ENCODE data around the gene CPTP. TPM values are rescaled to one million over a fixed set of nuclear protein-coding genes. Genes with fewer than 3 reads are reported as not detected.

Gene CPTP
- total RNA-seq, 1 donor from 2014 or later = 1.0 TPM

DNA sequence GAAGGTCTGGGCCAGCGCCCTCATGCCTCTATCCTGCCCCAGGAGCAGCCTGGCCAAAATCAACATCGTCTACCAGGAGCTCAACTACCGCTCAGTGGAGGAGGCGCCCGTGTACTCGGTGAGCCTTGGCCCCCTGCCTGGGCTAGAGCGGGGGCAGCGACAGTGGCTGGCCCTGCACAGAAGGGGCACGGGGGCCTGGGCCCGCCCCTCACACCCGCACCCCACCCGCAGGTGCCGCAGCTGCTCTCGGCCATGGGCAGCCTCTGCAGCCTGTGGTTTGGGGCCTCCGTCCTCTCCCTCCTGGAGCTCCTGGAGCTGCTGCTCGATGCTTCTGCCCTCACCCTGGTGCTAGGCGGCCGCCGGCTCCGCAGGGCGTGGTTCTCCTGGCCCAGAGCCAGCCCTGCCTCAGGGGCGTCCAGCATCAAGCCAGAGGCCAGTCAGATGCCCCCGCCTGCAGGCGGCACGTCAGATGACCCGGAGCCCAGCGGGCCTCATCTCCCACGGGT is 33.5 kb upstream of the CPTP start:
- H3K27ac Mint-ChIP-seq = no peak overlapping the region
- Histone ChIP-seq H3K4me3 (no peak overlapping the region), H2AFZ (replicated peaks) (no peak overlapping the region), H3K4me2 (no peak overlapping the region), H3F3A (ENCODE audit: low read depth) (no peaks in the 10 kb centered on the region), H3K36me3 (no peaks in the 10 kb centered on the region), H4K20me1 (ENCODE audit: low read depth) (peaks cover 7% of the 10 kb centered on the region), H3K27me3 (no peaks in the 10 kb centered on the region), H3K9ac (no peak overlapping the region), H3K4me1 (no peaks in the 10 kb centered on the region), H3K9me3 (ENCODE audit: low read depth) (no peaks in the 10 kb centered on the region), H3K27ac (no peak overlapping the region), H3K79me2 (ENCODE audit: low read depth) (no peaks in the 10 kb centered on the region)
- H3K4me1 Mint-ChIP-seq = no peaks in the 10 kb centered on the region
- TF ChIP-seq, protein P1, sequence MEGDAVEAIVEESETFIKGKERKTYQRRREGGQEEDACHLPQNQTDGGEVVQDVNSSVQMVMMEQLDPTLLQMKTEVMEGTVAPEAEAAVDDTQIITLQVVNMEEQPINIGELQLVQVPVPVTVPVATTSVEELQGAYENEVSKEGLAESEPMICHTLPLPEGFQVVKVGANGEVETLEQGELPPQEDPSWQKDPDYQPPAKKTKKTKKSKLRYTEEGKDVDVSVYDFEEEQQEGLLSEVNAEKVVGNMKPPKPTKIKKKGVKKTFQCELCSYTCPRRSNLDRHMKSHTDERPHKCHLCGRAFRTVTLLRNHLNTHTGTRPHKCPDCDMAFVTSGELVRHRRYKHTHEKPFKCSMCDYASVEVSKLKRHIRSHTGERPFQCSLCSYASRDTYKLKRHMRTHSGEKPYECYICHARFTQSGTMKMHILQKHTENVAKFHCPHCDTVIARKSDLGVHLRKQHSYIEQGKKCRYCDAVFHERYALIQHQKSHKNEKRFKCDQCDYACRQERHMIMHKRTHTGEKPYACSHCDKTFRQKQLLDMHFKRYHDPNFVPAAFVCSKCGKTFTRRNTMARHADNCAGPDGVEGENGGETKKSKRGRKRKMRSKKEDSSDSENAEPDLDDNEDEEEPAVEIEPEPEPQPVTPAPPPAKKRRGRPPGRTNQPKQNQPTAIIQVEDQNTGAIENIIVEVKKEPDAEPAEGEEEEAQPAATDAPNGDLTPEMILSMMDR (IDR thresholded peaks at IDR 0.05) = no peak
- no peak for TF ChIP-seq EZH2 (IDR thresholded peaks at IDR 0.05)
- no peak for TF ChIP-seq EZH2phosphoT487 (IDR thresholded peaks at IDR 0.05)
- no peaks in the 10 kb centered on the region for H3K27me3 Mint-ChIP-seq (ENCODE audit: insufficient read depth, low read depth)
- no peak for DNase-seq (ENCODE audit: low spot score)
- no peak overlapping the region for H3K4me3 Mint-ChIP-seq
- no peaks in the 10 kb centered on the region for H3K36me3 Mint-ChIP-seq
- H3K9me3 Mint-ChIP-seq = no peaks in the 10 kb centered on the region

DNA sequence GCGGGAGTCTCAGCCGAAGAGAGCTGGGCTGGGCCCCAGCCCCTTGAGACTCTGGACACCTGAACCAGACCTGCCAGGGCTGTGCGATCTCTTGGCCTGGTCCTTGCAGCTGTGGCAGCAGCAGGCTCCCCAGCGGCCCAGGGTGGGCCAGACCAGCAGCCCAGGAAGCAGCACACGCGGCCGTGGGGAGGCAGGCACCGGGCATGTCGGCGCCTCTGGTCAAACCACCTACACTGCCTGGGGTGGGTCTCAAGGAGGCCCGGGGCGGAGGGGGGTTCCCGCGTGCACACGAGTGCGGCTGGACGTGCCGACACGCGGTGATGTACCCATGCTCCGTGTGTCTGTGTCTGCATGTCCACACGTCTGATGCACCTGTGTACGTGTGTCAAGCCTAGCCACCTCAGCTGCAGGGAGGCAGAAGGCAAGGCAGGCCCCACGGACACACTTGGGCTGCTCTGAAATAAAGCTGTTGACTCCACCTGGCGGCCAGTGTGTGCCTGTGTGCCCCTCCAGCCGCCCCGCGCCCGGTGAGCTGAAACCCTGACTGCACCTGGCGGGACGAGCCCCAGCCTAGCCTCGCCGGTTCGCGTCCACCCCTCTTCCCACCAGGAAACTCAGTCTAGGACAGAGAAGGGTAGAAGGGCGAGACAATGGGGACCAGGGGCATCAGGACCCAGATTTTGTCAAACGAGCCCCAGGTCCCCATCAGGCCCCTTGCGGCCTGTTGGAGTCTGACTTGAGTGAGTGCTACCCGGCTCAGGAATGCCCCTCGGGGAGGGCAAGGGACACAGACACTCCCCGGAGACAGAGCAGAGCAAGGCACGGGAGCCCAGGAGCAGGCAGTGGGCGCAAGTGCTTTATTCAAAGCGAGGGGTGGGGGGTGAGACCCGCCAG is 32.8 kb upstream of the CPTP start:
- no peak overlapping the region for H2AFZ ChIP-seq (replicated peaks)
- peaks cover 7% of the 10 kb centered on the region for H4K20me1 ChIP-seq (ENCODE audit: low read depth)
- no peaks in the 10 kb centered on the region for H3K27me3 ChIP-seq
- H3K79me2 ChIP-seq (ENCODE audit: low read depth) = no peaks in the 10 kb centered on the region
- H3K4me3 ChIP-seq = no peak overlapping the region
- no peak overlapping the region for H3K4me3 Mint-ChIP-seq
- no peaks in the 10 kb centered on the region for H3K4me1 ChIP-seq
- no peaks in the 10 kb centered on the region for H3F3A ChIP-seq (ENCODE audit: low read depth)
- no peak overlapping the region for H3K4me2 ChIP-seq
- H3K36me3 Mint-ChIP-seq = no peaks in the 10 kb centered on the region
- H3K27ac Mint-ChIP-seq = no peak overlapping the region
- H3K9ac ChIP-seq = no peak overlapping the region
- H3K36me3 ChIP-seq = no peaks in the 10 kb centered on the region
- no peaks in the 10 kb centered on the region for H3K9me3 Mint-ChIP-seq
- no peak overlapping the region for H3K27ac ChIP-seq
- no peaks in the 10 kb centered on the region for H3K9me3 ChIP-seq (ENCODE audit: low read depth)
- DNase-seq (ENCODE audit: low spot score) = peak; percentile 83
- H3K27me3 Mint-ChIP-seq (ENCODE audit: insufficient read depth, low read depth) = no peaks in the 10 kb centered on the region
- TF ChIP-seq EZH2phosphoT487 (IDR thresholded peaks at IDR 0.05) = no peak
- no peak for TF ChIP-seq EZH2 (IDR thresholded peaks at IDR 0.05)
- TF ChIP-seq, protein P1 (IDR thresholded peaks at IDR 0.05) = peak; percentile 69
- H3K4me1 Mint-ChIP-seq = no peaks in the 10 kb centered on the region

DNA sequence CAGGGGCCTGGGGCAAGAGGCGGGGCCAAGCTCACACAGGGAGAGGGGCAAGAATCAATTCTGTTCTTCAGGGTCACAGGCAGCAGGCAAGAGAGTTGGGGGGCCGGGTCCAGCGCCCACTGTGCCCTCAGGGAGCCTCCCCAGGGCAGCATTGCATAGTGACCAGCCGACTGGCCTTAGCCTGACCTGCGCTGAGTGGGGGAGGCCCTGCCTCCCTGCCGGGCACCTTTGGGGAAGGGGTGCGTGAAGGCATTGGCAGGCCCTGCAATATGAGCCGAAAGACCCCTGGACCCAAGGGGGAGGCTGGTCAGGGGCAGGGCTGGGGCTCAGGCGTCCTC is 32.2 kb upstream of the CPTP start:
- H3K4me3 Mint-ChIP-seq = no peak overlapping the region
- H3K27me3 Mint-ChIP-seq (ENCODE audit: insufficient read depth, low read depth) = no peaks in the 10 kb centered on the region
- Histone ChIP-seq H3K4me2 (no peak overlapping the region), H3F3A (ENCODE audit: low read depth) (no peaks in the 10 kb centered on the region), H3K79me2 (ENCODE audit: low read depth) (no peaks in the 10 kb centered on the region), H3K9me3 (ENCODE audit: low read depth) (no peaks in the 10 kb centered on the region), H2AFZ (replicated peaks) (no peak overlapping the region), H3K27me3 (no peaks in the 10 kb centered on the region), H3K4me3 (no peak overlapping the region), H3K27ac (no peak overlapping the region), H4K20me1 (ENCODE audit: low read depth) (peaks cover 7% of the 10 kb centered on the region), H3K36me3 (no peaks in the 10 kb centered on the region), H3K4me1 (no peaks in the 10 kb centered on the region), H3K9ac (no peak overlapping the region)
- no peak overlapping the region for H3K27ac Mint-ChIP-seq
- H3K9me3 Mint-ChIP-seq = no peaks in the 10 kb centered on the region
- no peaks in the 10 kb centered on the region for H3K36me3 Mint-ChIP-seq
- TF ChIP-seq EZH2phosphoT487 (IDR thresholded peaks at IDR 0.05) (no peak), EZH2 (IDR thresholded peaks at IDR 0.05) (no peak)
- TF ChIP-seq, protein P1 (IDR thresholded peaks at IDR 0.05) = no peak
- no peak for DNase-seq (ENCODE audit: low spot score)
- H3K4me1 Mint-ChIP-seq = no peaks in the 10 kb centered on the region

Data from neural progenitor cell (in vitro differentiated cells).